Stimulated activated CD4-positive, alpha-beta T cell treated with anti-CD3 and anti-CD28 coated beads, TNF-alpha, amount 100 ng/mL, for 24 hours (primary cell): ENCODE results near the gene STK16.
"Not testable (repeated sequence)": the region's sequence is repeated elsewhere in the genome, so short reads cannot be mapped to it uniquely, and the experiment has no call there.

ENCODE experiments used
- DNase-seq, 3 experiments: peaks; one replicate each; pipeline ENCODE4 v3.0.0-alpha.2; 2020; ENCODE audit warnings: low read depth in 3 of 3

Gene STK16

GRCh38 chr2:219245148-219245898 lies at the start of gene STK16, which contains the start of gene GLB1L:
TSS of gene STK16 (plus strand) at chr2:219245479. CDS start at chr2:219246000, 521 bp downstream.
TSS of gene GLB1L (minus strand) at chr2:219245444. CDS start at chr2:219243573, 1,871 bp downstream.
- DNase-seq: peak; percentile 79 to 89 (median 79)

GRCh38 chr2:219197388-219197787 lies 47.9 kb upstream of the STK16 start:
- no peak for DNase-seq

DNA sequence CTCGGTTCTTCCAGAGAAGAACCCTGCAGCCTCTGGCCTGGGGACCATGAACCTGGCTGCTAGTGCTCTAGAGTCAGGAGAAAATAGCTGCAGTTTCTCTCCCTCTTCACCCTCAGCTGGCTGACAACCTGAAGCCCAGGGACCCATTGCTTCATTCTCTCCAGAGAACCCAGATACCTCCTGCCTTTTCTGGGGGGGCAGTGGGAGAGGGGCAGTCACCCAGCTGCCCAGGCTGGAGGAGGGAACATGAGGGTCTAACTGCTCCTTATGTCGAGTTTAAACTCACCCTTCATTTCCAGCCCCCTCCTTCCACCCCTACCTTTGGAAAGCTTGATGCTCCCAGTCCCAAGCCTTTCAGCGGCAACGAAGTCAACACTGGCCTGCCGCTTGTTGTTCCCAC lies 46.3 kb upstream of the STK16 start:
- DNase-seq: no peak

DNA sequence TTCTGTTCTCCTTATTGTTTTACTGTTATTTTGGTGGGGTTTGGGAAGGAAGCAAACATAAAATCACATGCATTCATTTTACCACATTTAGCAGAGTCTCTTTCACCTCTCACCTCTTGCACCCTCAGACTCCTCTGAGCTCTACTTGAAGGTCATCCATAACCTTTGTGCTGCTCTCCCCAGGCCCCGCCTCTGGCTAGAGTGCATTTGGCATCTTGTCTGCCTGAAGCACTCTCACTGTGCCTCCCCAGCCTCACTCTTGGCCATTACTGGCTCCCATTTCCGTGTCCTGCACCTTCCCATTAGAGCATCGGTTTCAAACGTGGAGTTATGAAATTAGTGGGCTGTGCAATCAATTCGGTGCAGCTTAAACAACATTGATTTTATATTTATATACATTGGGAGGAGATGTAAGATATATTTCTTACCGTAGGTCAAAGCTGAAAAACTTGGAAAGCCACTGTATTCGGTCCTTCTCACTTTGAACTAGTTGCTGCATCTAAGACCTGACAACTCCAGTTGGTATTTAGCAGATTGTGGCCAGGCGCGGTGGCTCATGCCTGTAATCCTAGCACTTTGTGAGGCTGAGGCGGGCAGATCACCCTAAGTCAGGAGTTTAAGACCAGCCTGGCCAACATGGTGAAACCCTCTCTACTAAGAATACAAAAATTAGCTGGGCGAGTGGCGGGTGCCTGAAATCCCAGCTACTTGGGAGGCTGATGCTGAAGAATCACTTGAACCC lies 45.6 kb upstream of the STK16 start:
- no peak for DNase-seq

- DNase-seq: not testable (repeated sequence)
These were observed 44.6 kb upstream of the STK16 start for GRCh38 chr2:219200502-219201326.

DNA sequence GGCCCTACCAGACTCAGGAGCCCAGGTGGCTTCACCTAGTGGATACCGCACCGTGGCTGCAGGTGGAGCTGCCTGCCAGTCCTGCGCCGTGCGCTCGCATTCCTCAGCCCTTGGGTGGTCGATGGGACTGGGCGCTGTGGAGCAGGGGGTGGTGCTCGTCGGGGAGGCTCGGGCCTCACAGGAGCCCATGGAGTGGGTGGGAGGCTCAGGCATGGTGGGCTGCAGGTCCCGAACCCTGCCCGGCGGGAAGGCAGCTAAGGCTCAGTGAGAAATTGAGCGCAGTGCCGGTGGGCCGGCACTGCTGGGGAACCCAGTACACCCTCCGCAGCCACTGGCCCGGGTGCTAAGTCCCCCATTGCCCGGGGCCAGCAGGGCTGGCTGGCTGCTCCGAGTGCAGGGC lies 43.9 kb upstream of the STK16 start:
- DNase-seq: not testable (repeated sequence)

DNA sequence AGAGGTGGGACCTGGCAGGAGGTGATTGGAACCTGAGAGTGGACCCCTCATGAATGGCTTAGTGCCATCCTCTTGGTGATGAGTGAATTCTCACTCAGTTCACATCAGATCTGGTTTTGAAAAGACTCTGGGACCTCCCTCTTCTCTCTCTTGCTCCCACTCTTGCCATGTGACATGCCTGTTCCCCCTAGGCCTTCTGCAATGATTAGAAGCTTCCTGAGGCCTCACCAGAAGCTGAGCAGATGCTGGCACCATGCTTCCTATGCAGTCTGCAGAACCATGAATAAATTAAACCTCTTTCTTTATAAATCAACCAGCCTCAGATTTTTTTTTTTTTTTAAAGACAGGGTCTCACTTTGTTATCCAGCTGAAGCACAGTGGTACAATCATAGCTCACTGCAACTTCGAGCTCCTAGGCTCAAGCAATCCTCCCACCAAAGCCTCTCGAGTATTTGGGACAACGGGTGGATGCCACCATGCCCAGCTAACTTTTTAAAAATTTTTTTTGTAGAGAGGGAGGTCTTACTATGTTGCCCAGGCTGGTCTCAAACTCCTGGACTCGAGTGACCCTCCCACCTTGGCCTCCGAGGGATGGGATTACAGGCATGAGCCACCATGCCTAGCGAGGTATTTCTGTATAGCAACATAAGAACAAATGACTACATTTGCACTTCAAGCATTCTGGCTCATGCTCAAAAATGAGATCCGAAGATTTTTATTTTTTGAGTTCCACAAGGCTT lies 40.7 kb upstream of the STK16 start:
- no peak for DNase-seq

DNA sequence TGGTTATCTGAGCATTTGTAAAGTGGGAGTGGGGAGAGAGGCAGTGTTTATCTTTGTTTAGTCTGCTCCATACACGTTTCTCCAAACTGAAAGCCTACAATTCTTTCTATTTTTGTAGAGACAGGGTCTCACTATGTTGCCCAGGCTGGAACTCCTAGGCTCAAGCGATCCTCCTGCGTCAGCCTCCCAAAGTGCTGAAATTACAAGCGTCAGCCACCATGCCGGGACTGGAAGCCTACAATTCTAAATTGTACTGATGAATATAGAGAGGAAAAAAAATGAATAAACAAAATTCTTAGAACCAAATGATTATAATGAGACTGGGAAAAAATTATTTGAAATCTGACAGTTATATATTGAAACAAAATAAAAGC lies 40.1 kb upstream of the STK16 start:
- no peak for DNase-seq

- no peak for DNase-seq
These were observed 39.3 kb upstream of the STK16 start for GRCh38 chr2:219205981-219206327.

- DNase-seq: peak; percentile 86 to 93 (median 90)
These were observed 38.7 kb upstream of the STK16 start, which contains the start of gene ZFAND2B for GRCh38 chr2:219206328-219207133. TSS of gene ZFAND2B (plus strand) at chr2:219206782. CDS start at chr2:219206988, 206 bp downstream.

DNA sequence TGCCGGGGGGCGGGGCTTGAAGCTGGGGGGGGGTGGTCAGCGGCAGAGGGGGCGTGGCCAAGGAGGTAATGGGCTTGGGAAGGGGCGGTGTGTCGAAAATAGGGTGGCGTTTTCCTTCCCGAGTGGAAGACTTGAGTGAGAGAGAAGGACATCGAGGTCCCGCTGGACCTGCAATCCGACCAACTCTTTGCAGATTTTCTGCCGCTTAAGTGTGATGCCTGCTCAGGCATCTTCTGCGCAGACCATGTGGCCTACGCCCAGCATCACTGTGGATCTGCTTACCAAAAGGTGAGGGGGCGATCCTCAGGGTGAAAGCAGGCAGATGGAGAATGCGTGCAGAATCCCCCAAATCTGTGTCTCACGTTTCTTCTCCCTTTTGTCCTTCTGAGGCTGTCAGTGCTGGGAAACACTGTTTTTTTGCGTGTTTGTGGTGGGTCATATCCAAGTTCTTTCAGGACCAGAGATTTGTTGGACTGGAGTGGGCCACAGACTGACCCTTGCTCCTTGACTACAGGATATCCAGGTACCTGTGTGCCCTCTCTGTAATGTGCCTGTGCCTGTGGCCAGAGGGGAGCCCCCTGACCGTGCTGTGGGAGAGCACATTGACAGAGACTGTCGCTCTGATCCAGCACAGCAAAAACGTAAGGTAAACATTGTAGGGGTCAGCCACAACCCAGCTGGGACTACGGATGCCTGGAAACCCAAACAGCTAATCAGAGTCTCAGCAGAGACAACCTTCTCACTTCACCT lies 38.0 kb upstream of the STK16 start:
- DNase-seq: no peak

DNA sequence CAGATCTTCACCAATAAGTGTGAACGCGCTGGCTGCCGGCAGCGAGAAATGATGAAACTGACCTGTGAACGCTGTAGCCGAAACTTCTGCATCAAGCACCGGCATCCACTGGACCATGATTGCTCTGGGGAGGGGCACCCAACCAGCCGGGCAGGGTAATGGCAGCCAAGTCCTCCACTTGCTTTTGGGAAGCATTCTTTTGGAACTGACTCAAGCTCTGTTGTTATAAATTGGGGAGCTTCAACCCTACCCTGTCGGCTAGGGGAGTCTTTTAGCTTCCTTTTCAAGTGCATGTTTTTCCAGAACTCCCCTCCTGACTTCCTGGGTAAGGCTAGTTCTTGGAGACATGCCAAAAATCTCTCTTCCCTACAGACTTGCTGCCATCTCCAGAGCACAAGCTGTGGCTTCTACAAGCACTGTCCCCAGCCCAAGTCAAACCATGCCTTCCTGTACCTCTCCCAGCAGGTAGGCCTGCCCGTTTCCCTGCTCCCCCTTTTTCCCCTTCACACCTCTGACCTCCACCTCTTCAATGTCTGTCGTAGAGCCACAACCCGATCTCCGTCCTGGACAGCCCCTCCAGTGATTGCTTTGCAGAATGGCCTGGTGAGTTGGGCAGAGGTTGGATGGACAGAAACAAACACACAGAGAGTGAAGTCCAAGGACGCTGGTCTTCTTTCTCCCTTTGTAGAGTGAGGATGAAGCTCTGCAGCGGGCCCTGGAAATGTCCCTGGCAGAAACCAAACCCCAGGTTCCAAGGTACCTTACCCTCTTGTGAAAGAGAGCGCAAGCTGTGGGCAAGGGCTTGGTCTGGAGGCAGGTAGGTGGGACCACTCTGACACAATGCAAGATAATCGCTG lies 37.2 kb upstream of the STK16 start:
- DNase-seq: no peak

DNA sequence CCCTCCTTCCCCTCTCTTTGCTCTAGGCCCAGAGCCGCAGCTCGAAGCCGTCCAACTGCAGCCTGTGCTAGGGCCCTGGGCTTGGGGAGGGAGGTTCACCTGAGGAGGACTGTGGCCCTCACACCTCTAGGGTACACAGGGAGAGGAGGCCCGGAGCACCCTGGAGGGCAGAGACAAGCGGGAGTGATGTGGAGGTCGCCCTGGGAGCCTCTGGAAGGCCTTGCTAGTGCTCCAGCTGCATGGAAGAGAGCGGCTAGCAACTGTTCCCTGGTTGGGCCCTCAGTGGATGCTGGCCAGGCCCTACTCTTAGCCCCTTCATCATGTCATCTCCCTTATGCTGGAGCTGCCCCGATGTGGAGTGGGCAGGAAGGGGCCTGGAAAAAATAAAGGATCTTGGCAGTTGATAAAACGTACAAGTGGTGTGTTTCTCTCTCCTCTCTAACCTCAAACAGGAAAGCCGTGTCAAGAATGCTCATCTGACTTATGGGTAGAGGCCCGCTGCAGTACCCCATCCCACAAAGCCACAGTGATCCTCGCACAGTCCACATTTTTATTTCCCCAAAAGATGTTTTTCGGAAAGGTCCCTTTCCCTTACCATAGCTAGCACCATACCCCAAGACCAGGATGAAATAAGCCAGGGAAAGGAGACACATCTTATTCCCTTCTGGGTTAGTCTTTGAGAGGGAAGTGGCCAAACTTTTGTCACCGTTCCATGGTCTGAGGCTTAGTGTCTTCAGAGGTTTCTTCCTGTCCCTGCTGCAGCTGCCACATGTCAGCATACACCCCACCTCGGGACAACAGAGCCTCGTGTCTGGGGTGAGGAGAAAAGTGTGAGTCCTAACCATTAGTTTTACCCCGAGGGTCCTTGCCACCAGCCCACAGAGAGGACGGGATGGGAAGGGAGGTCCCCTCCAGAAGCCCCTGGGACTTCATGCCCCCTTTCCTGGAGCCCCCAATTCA lies 35.8 kb upstream of the STK16 start:
- no peak for DNase-seq

DNA sequence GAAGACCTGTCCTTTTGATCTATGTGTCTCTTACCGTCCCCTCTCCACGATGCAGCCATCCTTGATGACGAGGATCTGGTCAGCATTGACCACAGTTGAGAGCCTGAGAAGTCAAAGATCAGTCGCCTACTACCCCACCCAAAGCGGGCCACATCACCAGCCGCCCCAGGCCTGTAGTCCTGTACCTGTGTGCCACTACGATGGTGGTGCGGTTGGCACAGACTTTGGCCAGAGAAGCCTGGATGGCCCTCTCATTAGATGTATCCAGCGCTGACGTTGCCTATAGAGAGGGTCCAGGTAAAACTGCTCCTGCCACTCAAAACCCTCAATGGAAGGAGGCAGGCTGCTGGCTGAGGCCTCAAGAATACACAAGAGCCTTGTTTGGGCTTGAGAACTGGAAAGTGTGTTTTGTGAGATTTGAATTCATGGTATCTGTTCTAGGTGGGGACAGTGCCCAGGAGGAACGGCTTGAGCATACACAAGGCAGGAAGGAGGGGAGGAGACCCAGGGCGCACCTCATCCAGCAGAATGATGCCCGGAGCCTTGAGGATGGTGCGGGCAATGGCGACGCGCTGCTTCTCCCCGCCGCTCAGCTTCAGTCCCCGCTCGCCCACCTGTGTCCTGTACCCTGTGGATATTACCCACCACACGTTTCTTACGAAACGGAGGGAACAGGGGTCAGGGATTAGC lies 34.9 kb upstream of the STK16 start:
- no peak for DNase-seq

- DNase-seq: no peak
These were observed 34.4 kb upstream of the STK16 start for GRCh38 chr2:219210886-219211362.

- DNase-seq: no peak
These were observed 32.3 kb upstream of the STK16 start for GRCh38 chr2:219213026-219213415.

- no peak for DNase-seq
These were observed 31.7 kb upstream of the STK16 start for GRCh38 chr2:219213486-219214071.
